Fibroblast of villous mesenchyme (primary cell): ENCODE measurements around the gene PPP1CB. TPM values are rescaled to one million over a fixed set of nuclear protein-coding genes. Genes with fewer than 3 reads are reported as not detected.
A peak's percentile ranks its signal among the peaks of the same experiment; 100 is the strongest.

Experiments
- DNase-seq: peaks from one replicate; pipeline ENCODE4 v3.0.0-alpha.2; 2010; ENCODE audit warnings: low read depth
- H3K4me3 ChIP-seq: 2 replicates; pipeline ENCODE4 v1.5.1; 2011; ENCODE audit warnings: low read depth, mild to moderate bottlenecking, low read length
- total RNA-seq: library from RNA; depleted of rRNA; stranded (reverse); fragments of >200 nt; gene quantifications from 2 replicates; pipeline ENCODE4 v1.2.3, GENCODE V29; 2012
- TF ChIP-seq, protein P1 (sequence below): IDR thresholded peaks from 2 replicates; pipeline ENCODE4 v1.5.1; 2012; ENCODE audit warnings: low read depth, mild to moderate bottlenecking, low read length; ENCODE audit not compliant: insufficient read depth

Gene PPP1CB
- total RNA-seq, 1 donor = 279 TPM

DNA sequence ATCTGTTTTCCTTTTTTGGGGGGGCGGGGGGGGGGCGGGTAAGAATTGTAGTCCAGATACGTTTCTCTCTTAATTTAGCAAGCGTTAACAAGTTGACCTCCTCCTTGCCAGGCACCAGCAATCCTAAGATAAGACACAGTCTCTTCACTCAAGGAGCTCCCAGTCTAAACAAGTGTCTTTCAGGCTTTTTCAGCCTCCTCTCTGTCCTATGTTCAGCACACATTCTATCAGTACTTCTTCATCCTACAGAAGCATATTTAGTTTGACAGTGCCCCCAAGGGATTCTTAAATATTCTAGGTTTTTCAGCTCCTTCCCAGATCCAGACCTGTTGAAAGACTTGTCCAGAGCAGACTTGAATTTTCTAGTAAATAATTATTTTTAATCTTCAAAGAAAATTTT lies 2.7 kb downstream of the PPP1CB start:
- DNase-seq = peak; percentile 50
- peak overlapping the region; percentile 99 for H3K4me3 ChIP-seq
- TF ChIP-seq, protein P1, sequence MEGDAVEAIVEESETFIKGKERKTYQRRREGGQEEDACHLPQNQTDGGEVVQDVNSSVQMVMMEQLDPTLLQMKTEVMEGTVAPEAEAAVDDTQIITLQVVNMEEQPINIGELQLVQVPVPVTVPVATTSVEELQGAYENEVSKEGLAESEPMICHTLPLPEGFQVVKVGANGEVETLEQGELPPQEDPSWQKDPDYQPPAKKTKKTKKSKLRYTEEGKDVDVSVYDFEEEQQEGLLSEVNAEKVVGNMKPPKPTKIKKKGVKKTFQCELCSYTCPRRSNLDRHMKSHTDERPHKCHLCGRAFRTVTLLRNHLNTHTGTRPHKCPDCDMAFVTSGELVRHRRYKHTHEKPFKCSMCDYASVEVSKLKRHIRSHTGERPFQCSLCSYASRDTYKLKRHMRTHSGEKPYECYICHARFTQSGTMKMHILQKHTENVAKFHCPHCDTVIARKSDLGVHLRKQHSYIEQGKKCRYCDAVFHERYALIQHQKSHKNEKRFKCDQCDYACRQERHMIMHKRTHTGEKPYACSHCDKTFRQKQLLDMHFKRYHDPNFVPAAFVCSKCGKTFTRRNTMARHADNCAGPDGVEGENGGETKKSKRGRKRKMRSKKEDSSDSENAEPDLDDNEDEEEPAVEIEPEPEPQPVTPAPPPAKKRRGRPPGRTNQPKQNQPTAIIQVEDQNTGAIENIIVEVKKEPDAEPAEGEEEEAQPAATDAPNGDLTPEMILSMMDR = no peak

DNA sequence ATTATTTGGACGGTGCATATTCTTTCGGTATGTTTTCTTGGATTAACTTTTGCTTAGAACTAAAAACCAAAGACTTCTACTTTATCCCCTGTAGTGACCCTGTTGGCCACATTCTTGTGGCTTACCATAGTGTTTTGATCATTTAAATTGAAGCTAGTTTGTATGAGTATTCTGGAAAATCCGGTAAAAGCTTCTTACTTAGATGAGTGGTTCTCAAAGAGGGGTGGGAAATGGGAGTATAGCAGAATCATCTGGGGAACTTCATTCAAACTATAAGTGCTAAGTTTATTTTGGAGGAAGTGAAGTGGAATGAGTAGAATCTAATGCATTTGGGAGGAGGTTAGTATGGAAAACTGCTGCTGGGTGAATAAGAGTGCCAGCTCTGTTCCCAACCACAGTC lies 3.8 kb downstream of the PPP1CB start:
- TF ChIP-seq, protein P1 = no peak
- no peak for DNase-seq
- H3K4me3 ChIP-seq = peak overlapping the region; percentile 99

DNA sequence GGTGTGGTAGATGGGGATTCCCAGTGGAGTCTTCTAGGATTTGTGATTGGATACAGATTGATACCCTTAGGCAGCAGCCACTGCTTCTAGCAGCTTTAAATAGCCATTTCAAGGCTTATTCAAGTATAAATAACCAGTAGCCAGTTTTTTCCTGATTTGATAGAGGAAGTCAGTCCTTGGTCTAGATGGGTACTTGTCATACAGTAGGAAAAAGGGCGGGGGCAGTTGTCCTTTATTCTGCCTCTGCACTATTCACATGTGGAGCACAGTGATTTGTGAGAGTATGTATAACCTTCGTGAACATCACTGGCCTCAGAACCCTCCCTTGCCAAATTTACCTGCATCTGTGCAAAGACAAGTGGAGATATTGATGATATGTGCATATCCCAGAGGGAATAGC lies 6.8 kb downstream of the PPP1CB start:
- no peak overlapping the region for H3K4me3 ChIP-seq
- no peak for DNase-seq
- TF ChIP-seq, protein P1 = no peak

DNA sequence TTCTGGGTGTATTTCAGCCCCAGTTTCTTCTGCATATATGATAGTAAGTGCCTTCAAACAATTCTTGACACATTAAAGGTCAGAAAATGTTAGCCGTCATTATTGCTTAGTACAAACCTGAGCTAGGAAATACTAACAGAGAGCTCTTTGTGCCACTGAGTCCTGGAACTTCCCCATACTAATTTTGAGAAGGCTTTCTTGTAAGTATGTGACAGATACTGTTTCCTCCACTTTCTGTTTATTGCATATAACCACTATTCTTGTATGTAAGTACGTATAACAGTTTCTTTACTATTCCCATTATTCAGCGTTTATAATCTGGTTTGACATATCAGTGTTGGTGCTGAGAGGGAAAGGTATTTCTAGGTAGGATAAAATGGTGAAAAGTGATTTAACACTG lies 9.8 kb downstream of the PPP1CB start:
- DNase-seq = no peak
- no peak overlapping the region for H3K4me3 ChIP-seq
- TF ChIP-seq, protein P1 = no peak

DNA sequence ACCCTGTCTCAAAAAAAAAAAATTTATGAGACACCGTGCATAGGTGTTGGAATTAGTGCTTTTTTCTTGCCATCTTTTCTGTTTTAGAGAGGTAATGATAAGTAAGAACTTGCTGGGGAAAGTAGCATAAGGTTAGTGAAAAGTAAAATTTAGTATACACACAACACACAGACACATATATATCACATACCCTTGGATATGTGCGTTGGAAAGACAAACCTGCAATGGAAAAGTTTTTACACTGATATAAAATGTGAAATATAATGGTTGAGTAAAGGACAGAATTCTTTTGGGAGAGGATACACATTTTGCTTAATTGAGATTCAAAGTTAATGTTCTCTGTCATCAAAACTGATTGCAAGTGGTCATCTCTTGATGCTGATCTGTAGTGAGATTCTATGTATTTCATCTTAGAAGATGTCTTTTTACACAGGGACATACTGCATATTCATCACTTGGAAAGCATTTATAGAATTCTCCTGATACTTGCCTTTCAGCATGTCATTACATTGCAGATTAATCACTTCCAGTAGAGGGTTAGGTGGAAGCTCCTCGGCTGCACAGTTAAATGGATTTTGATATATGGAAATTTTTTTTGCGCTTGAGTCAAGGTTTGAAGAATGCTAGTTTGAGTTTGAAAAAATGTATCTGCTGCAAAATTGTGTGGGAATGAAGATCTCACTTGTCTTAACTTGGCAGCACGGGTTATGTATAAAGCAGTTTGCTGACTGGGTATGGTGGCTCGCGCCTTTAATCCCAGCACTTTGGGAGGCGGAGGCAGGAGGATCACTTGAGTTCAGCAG lies 13.5 kb downstream of the PPP1CB start:
- H3K4me3 ChIP-seq = no peak overlapping the region
- no peak for DNase-seq
- TF ChIP-seq, protein P1 = no peak

DNA sequence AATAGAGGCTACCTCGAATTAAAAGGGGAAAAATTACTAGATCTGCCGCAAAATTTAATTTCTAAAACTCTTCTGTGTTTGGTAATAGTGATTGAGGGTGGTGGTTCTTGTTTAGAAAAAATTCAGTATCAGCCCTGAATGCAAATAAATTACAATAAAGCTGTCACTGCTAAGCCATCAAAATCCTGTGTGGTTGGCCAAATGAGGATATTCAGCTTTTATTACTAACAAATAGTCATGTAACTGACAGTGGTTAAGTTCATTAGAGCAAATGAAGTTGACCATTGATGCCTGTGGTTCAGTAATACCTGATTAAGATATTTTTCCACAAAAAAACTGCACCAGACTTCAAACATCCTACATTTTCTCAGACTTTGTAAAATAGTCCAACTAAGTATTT lies 14.4 kb downstream of the PPP1CB start:
- H3K4me3 ChIP-seq = no peak overlapping the region
- TF ChIP-seq, protein P1 = no peak
- peak; percentile 56 for DNase-seq

DNA sequence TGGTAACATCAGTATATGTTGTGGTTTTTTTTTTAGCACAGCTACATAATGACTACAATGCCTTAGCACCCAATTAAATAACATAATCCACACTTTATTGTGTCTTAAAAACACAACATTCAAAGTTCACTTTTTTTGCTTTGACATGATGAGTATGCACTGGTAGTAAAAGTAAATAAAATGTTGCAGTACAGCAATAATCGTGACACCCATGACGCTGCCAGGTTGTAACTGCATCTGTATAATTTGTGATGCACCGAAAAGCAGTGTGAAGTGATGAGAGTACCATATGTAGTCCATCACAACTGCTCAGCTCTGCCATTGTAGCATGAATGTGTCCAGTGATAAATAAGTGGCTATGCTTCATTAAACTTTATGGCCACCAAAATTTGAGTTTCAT lies 15.7 kb downstream of the PPP1CB start:
- TF ChIP-seq, protein P1 = no peak
- DNase-seq = no peak
- no peak overlapping the region for H3K4me3 ChIP-seq
